Activated naive CD4-positive, alpha-beta T cell treated with anti-CD3 and anti-CD28 coated beads, Interleukin-2, amount 10 ng/mL, durations not matched to agents 7 days and 5 days (primary cell): ENCODE measurements around the gene TBX20.

Source experiments
- CTCF ChIA-PET: fragments of 350-600 bp; sonication (Branson Sonifier 250); formaldehyde crosslinking; loops from one replicate; lab custom pipeline; 2021; ENCODE audit warnings: antibody characterized with exemption; lab: Charles Lee
- DNase-seq: peaks from one replicate; pipeline ENCODE4 v3.0.0-alpha.2; 2020
- H3K27ac Mint-ChIP-seq: one replicate; pipeline ENCODE4 v1.8.0; 2021; ENCODE audit warnings: mild to moderate bottlenecking, moderate library complexity, mixed read lengths
- H3K27me3 Mint-ChIP-seq: one replicate; pipeline ENCODE4 v1.8.0; 2021; ENCODE audit warnings: mild to moderate bottlenecking, mixed read lengths
- H3K36me3 Mint-ChIP-seq: one replicate; pipeline ENCODE4 v1.8.0; 2021; ENCODE audit warnings: mixed read lengths
- H3K4me1 Mint-ChIP-seq: one replicate; pipeline ENCODE4 v1.8.0; 2021; ENCODE audit warnings: mixed read lengths
- H3K4me3 Mint-ChIP-seq: one replicate; pipeline ENCODE4 v1.8.0; 2021; ENCODE audit warnings: mild to moderate bottlenecking, moderate library complexity, mixed read lengths
- H3K9me3 Mint-ChIP-seq: one replicate; pipeline ENCODE4 v1.8.0; 2021; ENCODE audit warnings: mixed read lengths

Gene TBX20

GRCh38 chr7:35259523-35259908, 5.6 kb upstream of the TBX20 start:
- Mint-ChIP-seq H3K9me3 (peaks cover 3% of the 10 kb centered on the region), H3K27ac (peak overlapping the region; percentile 21), H3K27me3 (peaks cover 99% of the 10 kb centered on the region), H3K4me3 (no peak overlapping the region), H3K36me3 (peaks cover 16% of the 10 kb centered on the region), H3K4me1 (peaks cover 2% of the 10 kb centered on the region)
- DNase-seq = no peak
- CTCF ChIA-PET = no interaction called here

- H3K27me3 Mint-ChIP-seq = peaks cover 99% of the 10 kb centered on the region
- peaks cover 3% of the 10 kb centered on the region for H3K9me3 Mint-ChIP-seq
- H3K4me3 Mint-ChIP-seq = no peak overlapping the region
- DNase-seq = no peak
- peaks cover 16% of the 10 kb centered on the region for H3K36me3 Mint-ChIP-seq
- peak overlapping the region; percentile 21 for H3K27ac Mint-ChIP-seq
- CTCF ChIA-PET = no interaction called here
- H3K4me1 Mint-ChIP-seq = peaks cover 6% of the 10 kb centered on the region
These were observed 5.1 kb upstream of the TBX20 start for GRCh38 chr7:35258868-35259522.

GRCh38 chr7:35258125-35258867, 4.4 kb upstream of the TBX20 start:
- Mint-ChIP-seq H3K27me3 (peaks cover 99% of the 10 kb centered on the region), H3K27ac (peak overlapping the region; percentile 84), H3K9me3 (peaks cover 3% of the 10 kb centered on the region), H3K36me3 (peaks cover 16% of the 10 kb centered on the region), H3K4me3 (no peak overlapping the region), H3K4me1 (peaks cover 10% of the 10 kb centered on the region)
- CTCF ChIA-PET = no interaction called here
- no peak for DNase-seq

- Mint-ChIP-seq H3K27ac (peak overlapping the region; percentile 82), H3K9me3 (peaks cover 6% of the 10 kb centered on the region), H3K4me3 (no peak overlapping the region), H3K27me3 (peaks cover 99% of the 10 kb centered on the region), H3K36me3 (peaks cover 21% of the 10 kb centered on the region), H3K4me1 (peaks cover 16% of the 10 kb centered on the region)
- CTCF ChIA-PET = no interaction called here
- no peak for DNase-seq
These were observed 3.6 kb upstream of the TBX20 start for GRCh38 chr7:35257251-35258124.

- peaks cover 99% of the 10 kb centered on the region for H3K27me3 Mint-ChIP-seq
- peak overlapping the region; percentile 59 for H3K27ac Mint-ChIP-seq
- H3K4me3 Mint-ChIP-seq = no peak overlapping the region
- H3K36me3 Mint-ChIP-seq = peaks cover 21% of the 10 kb centered on the region
- no peak for DNase-seq
- peaks cover 6% of the 10 kb centered on the region for H3K9me3 Mint-ChIP-seq
- CTCF ChIA-PET = no interaction called here
- peaks cover 21% of the 10 kb centered on the region for H3K4me1 Mint-ChIP-seq
These were observed 2.6 kb upstream of the TBX20 start for GRCh38 chr7:35256256-35257175.

- Mint-ChIP-seq H3K27me3 (peaks cover 99% of the 10 kb centered on the region), H3K27ac (peak overlapping the region; percentile 59), H3K36me3 (peaks cover 21% of the 10 kb centered on the region), H3K9me3 (peaks cover 6% of the 10 kb centered on the region), H3K4me1 (peaks cover 29% of the 10 kb centered on the region), H3K4me3 (no peak overlapping the region)
- DNase-seq = no peak
- CTCF ChIA-PET = no interaction called here
These were observed 1.7 kb upstream of the TBX20 start for GRCh38 chr7:35255443-35256255.

- Mint-ChIP-seq H3K4me3 (peak overlapping the region; percentile 45), H3K4me1 (peaks cover 30% of the 10 kb centered on the region), H3K27me3 (peaks cover 99% of the 10 kb centered on the region), H3K27ac (peak overlapping the region; percentile 64), H3K36me3 (peaks cover 21% of the 10 kb centered on the region), H3K9me3 (peaks cover 6% of the 10 kb centered on the region)
- no peak for DNase-seq
- CTCF ChIA-PET = no interaction called here
These were observed 869 bp upstream of the TBX20 start for GRCh38 chr7:35254496-35255442.

GRCh38 chr7:35253460-35253709, 515 bp downstream of the TBX20 start:
- peak overlapping the region; percentile 57 for H3K4me3 Mint-ChIP-seq
- H3K4me1 Mint-ChIP-seq = peaks cover 29% of the 10 kb centered on the region
- peak overlapping the region; percentile 60 for H3K27ac Mint-ChIP-seq
- DNase-seq = no peak
- CTCF ChIA-PET = no interaction called here
- H3K9me3 Mint-ChIP-seq = peaks cover 4% of the 10 kb centered on the region
- H3K36me3 Mint-ChIP-seq = peaks cover 17% of the 10 kb centered on the region
- H3K27me3 Mint-ChIP-seq = peaks cover 99% of the 10 kb centered on the region

GRCh38 chr7:35252612-35253459, 1.1 kb downstream of the TBX20 start:
- peak overlapping the region; percentile 57 for H3K4me3 Mint-ChIP-seq
- peaks cover 16% of the 10 kb centered on the region for H3K36me3 Mint-ChIP-seq
- CTCF ChIA-PET = interaction anchor here (0.6 kb wide), 1 partner anchor 267 kb away, joined by 3 read pairs; no protein-coding TSS in a partner anchor
- peaks cover 28% of the 10 kb centered on the region for H3K4me1 Mint-ChIP-seq
- no peak for DNase-seq
- H3K9me3 Mint-ChIP-seq = peaks cover 3% of the 10 kb centered on the region
- H3K27ac Mint-ChIP-seq = peak overlapping the region; percentile 60
- peaks cover 95% of the 10 kb centered on the region for H3K27me3 Mint-ChIP-seq

GRCh38 chr7:35251606-35252310, 2.1 kb downstream of the TBX20 start:
- peaks cover 28% of the 10 kb centered on the region for H3K4me1 Mint-ChIP-seq

GRCh38 chr7:35250941-35251340, 3.0 kb downstream of the TBX20 start:
- Mint-ChIP-seq H3K27me3 (peaks cover 83% of the 10 kb centered on the region), H3K4me3 (no peak overlapping the region), H3K4me1 (peaks cover 28% of the 10 kb centered on the region), H3K27ac (no peak overlapping the region), H3K36me3 (peaks cover 10% of the 10 kb centered on the region), H3K9me3 (peaks cover 3% of the 10 kb centered on the region)
- CTCF ChIA-PET = no interaction called here
- no peak for DNase-seq

More at GRCh38 chr7:35251606-35252310, 2.1 kb downstream of the TBX20 start:
- H3K36me3 Mint-ChIP-seq = peaks cover 12% of the 10 kb centered on the region
- H3K9me3 Mint-ChIP-seq = peaks cover 3% of the 10 kb centered on the region
- CTCF ChIA-PET = interaction anchor here (0.6 kb wide), 1 partner anchor 268 kb away, joined by 3 read pairs; no protein-coding TSS in a partner anchor
- no peak for DNase-seq
- H3K27me3 Mint-ChIP-seq = peaks cover 91% of the 10 kb centered on the region
- no peak overlapping the region for H3K27ac Mint-ChIP-seq
- H3K4me3 Mint-ChIP-seq = no peak overlapping the region
